Spinal cord (tissue), 10 donors: ENCODE data around the gene HCFC1R1. TPM values are rescaled to one million over a fixed set of nuclear protein-coding genes. Genes with fewer than 3 reads are reported as not detected.

ENCODE experiments used
- DNase-seq, 6 donors: peaks; one replicate each; pipeline versions ENCODE4 v3.0.0 to v3.0.0-alpha.2; 2013 to 2015; ENCODE audit warnings: low spot score in 6 of 6, low read depth in 4 of 6
- H3K27ac ChIP-seq: one replicate; pipeline ENCODE4 v1.5.1; 2013; ENCODE audit warnings: low read depth, low read length, control low read depth
- H3K27me3 ChIP-seq: one replicate; pipeline ENCODE4 v1.6.1; 2013; ENCODE audit warnings: low read length; ENCODE audit not compliant: control insufficient read depth, insufficient read depth
- H3K36me3 ChIP-seq: one replicate; pipeline ENCODE4 v1.6.1; 2013; ENCODE audit warnings: low read length; ENCODE audit not compliant: control insufficient read depth, insufficient read depth
- H3K4me1 ChIP-seq: one replicate; pipeline ENCODE4 v1.6.1; 2013; ENCODE audit warnings: low read length; ENCODE audit not compliant: control insufficient read depth, insufficient read depth
- H3K4me3 ChIP-seq: one replicate; pipeline ENCODE4 v1.5.1; 2013; ENCODE audit warnings: low read depth, low read length, control low read depth
- H3K9me3 ChIP-seq: one replicate; pipeline ENCODE4 v1.6.1; 2013; ENCODE audit warnings: low read length; ENCODE audit not compliant: control insufficient read depth, insufficient read depth
- WGBS: methylation state at CpG from one replicate; pipeline ENCODE4 v1.1.5; 2013; ENCODE audit warnings: missing lambda C conversion rate; ENCODE audit not compliant: insufficient coverage; 5-methylcytosine and 5-hydroxymethylcytosine counted together
- polyA plus RNA-seq, 2 donors: library from polyadenylated mRNA; unstranded; fragments of 120-200 nt; gene quantifications; one replicate each; pipeline ENCODE4 v1.2.1, GENCODE V29; 2013; ENCODE audit not compliant: insufficient read length in 2 of 2
- total RNA-seq, 2 donors: library from RNA; depleted of rRNA in 1 of 2; stranded (reverse); fragments of 120-200 nt in 1 of 2; fragments of >200 nt in 1 of 2; gene quantifications; one replicate each; pipeline versions ENCODE4 v1.2.3 to v1.2.4, GENCODE V29; 2013 to 2014
- donor health status: healthy.

The HCFC1R1 gene
- total and polyA plus RNA-seq, 4 donors, result 20.4 to 161 (median 111) TPM

GRCh38 chr16:3038256-3038655 is 14.5 kb upstream of the HCFC1R1 start:
- 49% methylated on average over 8 of the region's 11 CpGs for WGBS

GRCh38 chr16:3036726-3037315 is 13.1 kb upstream of the HCFC1R1 start, which contains the start of gene BICDL2:
Gene BICDL2, minus strand, starts transcription at chr16:3036944. Its CDS starts 1,448 bp downstream, at chr16:3035496.
- H3K4me3 ChIP-seq, result no peak within 1 kb of the TSS
- DNase-seq, result no peak
- no peaks in the 10 kb centered on the region for H3K9me3 ChIP-seq
- 3% methylated on average over 42 of the region's 44 CpGs for WGBS
- no peak within 1 kb of the TSS for H3K27ac ChIP-seq
- H3K36me3 ChIP-seq, result no peaks in the 10 kb centered on the region
- peaks cover 77% of the 10 kb centered on the region for H3K27me3 ChIP-seq
- H3K4me1 ChIP-seq, result peaks cover 11% of the 10 kb centered on the region

More at GRCh38 chr16:3038256-3038655, 14.5 kb upstream of the HCFC1R1 start:
- H3K27me3 ChIP-seq, result peaks cover 74% of the 10 kb centered on the region
- peaks cover 11% of the 10 kb centered on the region for H3K4me1 ChIP-seq
- no peaks in the 10 kb centered on the region for H3K36me3 ChIP-seq
- no peak overlapping the region for H3K4me3 ChIP-seq
- DNase-seq, result no peak
- no peak overlapping the region for H3K27ac ChIP-seq
- H3K9me3 ChIP-seq, result no peaks in the 10 kb centered on the region

GRCh38 chr16:3035972-3036725 is 12.4 kb upstream of the HCFC1R1 start:
- no peaks in the 10 kb centered on the region for H3K9me3 ChIP-seq
- 4% methylated on average over 35 of the region's 40 CpGs for WGBS
- H3K27ac ChIP-seq, result no peak overlapping the region
- no peak for DNase-seq
- H3K4me3 ChIP-seq, result no peak overlapping the region
- H3K27me3 ChIP-seq, result peaks cover 79% of the 10 kb centered on the region
- no peaks in the 10 kb centered on the region for H3K36me3 ChIP-seq
- H3K4me1 ChIP-seq, result peaks cover 11% of the 10 kb centered on the region

GRCh38 chr16:3035289-3035971 is 11.7 kb upstream of the HCFC1R1 start:
- Histone ChIP-seq H3K27me3 (peaks cover 83% of the 10 kb centered on the region), H3K4me1 (peaks cover 11% of the 10 kb centered on the region), H3K36me3 (no peaks in the 10 kb centered on the region), H3K9me3 (no peaks in the 10 kb centered on the region), H3K4me3 (no peak overlapping the region), H3K27ac (no peak overlapping the region)
- DNase-seq, result no peak
- 42% methylated on average over 19 of the region's 19 CpGs for WGBS

- Histone ChIP-seq H3K9me3 (no peaks in the 10 kb centered on the region), H3K36me3 (peaks cover 2% of the 10 kb centered on the region), H3K4me3 (no peak overlapping the region), H3K27ac (no peak overlapping the region), H3K4me1 (peaks cover 30% of the 10 kb centered on the region), H3K27me3 (peaks cover 86% of the 10 kb centered on the region)
- WGBS, result 46% methylated on average over 6 of the region's 7 CpGs
- DNase-seq, result no peak
These were observed 8.9 kb upstream of the HCFC1R1 start for GRCh38 chr16:3032624-3033023.

- peaks cover 65% of the 10 kb centered on the region for H3K27me3 ChIP-seq
- peaks cover 22% of the 10 kb centered on the region for H3K4me1 ChIP-seq
- DNase-seq, result no peak
- H3K4me3 ChIP-seq, result no peak overlapping the region
- peaks cover 15% of the 10 kb centered on the region for H3K36me3 ChIP-seq
- H3K27ac ChIP-seq, result no peak overlapping the region
- WGBS, result 70% methylated on average over 31 of the region's 33 CpGs
- no peaks in the 10 kb centered on the region for H3K9me3 ChIP-seq
These were observed 6.8 kb upstream of the HCFC1R1 start for GRCh38 chr16:3030222-3031212.

- Histone ChIP-seq H3K27ac (no peak overlapping the region), H3K4me3 (no peak overlapping the region), H3K36me3 (peaks cover 17% of the 10 kb centered on the region), H3K9me3 (no peaks in the 10 kb centered on the region), H3K27me3 (peaks cover 57% of the 10 kb centered on the region), H3K4me1 (peaks cover 20% of the 10 kb centered on the region)
- peak in 1 of 6 donors; percentile 12 for DNase-seq
- 13% methylated on average over 58 of the region's 59 CpGs for WGBS
These were observed 5.9 kb upstream of the HCFC1R1 start for GRCh38 chr16:3029491-3030221.

- Histone ChIP-seq H3K27ac (no peak overlapping the region), H3K4me1 (peaks cover 24% of the 10 kb centered on the region), H3K4me3 (no peak overlapping the region), H3K27me3 (peaks cover 50% of the 10 kb centered on the region), H3K36me3 (peaks cover 17% of the 10 kb centered on the region), H3K9me3 (no peaks in the 10 kb centered on the region)
- DNase-seq, result peak in 1 of 6 donors; percentile 20
- 30% methylated on average over 8 of the region's 15 CpGs for WGBS
These were observed 5.1 kb upstream of the HCFC1R1 start for GRCh38 chr16:3028716-3029319.
